AG09309 (cell line): ENCODE results near the gene PARVG.

Source experiments
- DNase-seq: peaks from one replicate; pipeline ENCODE4 v3.0.0-alpha.2; 2010; ENCODE audit warnings: low read depth
- H3K4me3 ChIP-seq: 2 replicates; pipeline ENCODE4 v1.5.1; 2011; ENCODE audit warnings: mild to moderate bottlenecking, low read depth, low read length, moderate library complexity; ENCODE audit not compliant: control insufficient read depth
- CTCF ChIP-seq: IDR thresholded peaks from 2 replicates; pipeline ENCODE4 v1.5.1; 2011; ENCODE audit warnings: mild to moderate bottlenecking, low read depth, low read length, inconsistent platforms; ENCODE audit not compliant: insufficient read depth, control insufficient read depth; ENCODE audit errors: missing control alignments

PARVG gene

GRCh38 chr22:44159221-44159620 lies 21.5 kb upstream of the PARVG start:
- no peak for DNase-seq
- no peak for TF ChIP-seq CTCF
- H3K4me3 ChIP-seq: no peak overlapping the region

GRCh38 chr22:44159811-44160210 lies 20.9 kb upstream of the PARVG start:
- H3K4me3 ChIP-seq: no peak overlapping the region
- TF ChIP-seq CTCF: no peak

GRCh38 chr22:44160421-44160820 lies 20.3 kb upstream of the PARVG start:
- TF ChIP-seq CTCF: no peak
- no peak overlapping the region for H3K4me3 ChIP-seq
- DNase-seq: no peak

More at GRCh38 chr22:44159811-44160210, 20.9 kb upstream of the PARVG start:
- DNase-seq: no peak

- TF ChIP-seq CTCF: no peak
- no peak for DNase-seq
- H3K4me3 ChIP-seq: no peak overlapping the region
These were observed 19.1 kb upstream of the PARVG start for GRCh38 chr22:44161673-44162072.

- no peak overlapping the region for H3K4me3 ChIP-seq
- no peak for TF ChIP-seq CTCF
- DNase-seq: no peak
These were observed 17.8 kb upstream of the PARVG start for GRCh38 chr22:44162960-44163359.

- no peak for DNase-seq
- no peak overlapping the region for H3K4me3 ChIP-seq
- TF ChIP-seq CTCF: no peak
These were observed 17.2 kb upstream of the PARVG start for GRCh38 chr22:44163536-44163935.

GRCh38 chr22:44164031-44164430 lies 16.7 kb upstream of the PARVG start:
- no peak for TF ChIP-seq CTCF
- no peak overlapping the region for H3K4me3 ChIP-seq
- DNase-seq: no peak
